K562 (cell line): Measurements from ENCODE around the gene PRR7. TPM values are rescaled to one million over a fixed set of nuclear protein-coding genes. Genes with fewer than 3 reads are reported as not detected.
A peak's percentile ranks its signal among the peaks of the same experiment; 100 is the strongest.

Experiments used
- ATAC-seq: fragments of 200-7000 bp; cut with Tn5 transposase; 3 replicates; pipeline ENCODE4 v1.9.1; 2020; ENCODE audit warnings: moderate library complexity
- BruUV-seq: library from RNA; stranded (reverse); fragments of 400-500 nt; replicated peaks from 2 replicates; lab custom pipeline; 2021; lab: Mats Ljungman, UMichigan
- CTCF ChIA-PET: fragments of 300-600 bp; formaldehyde crosslinking; extraction: SDS; loops from one replicate; lab custom pipeline; 2021; ENCODE audit warnings: low intra/inter-chr PET ratio; lab: Yijun Ruan, JAX
- POLR2A ChIA-PET: fragments of 300-600, 350-650 bp; sonication (Branson Sonifier 250); formaldehyde crosslinking; extraction: SDS; loops from one replicate; lab custom pipeline; 2021; ENCODE audit warnings: antibody characterized with exemption, inconsistent platforms; lab: Yijun Ruan, JAX
- DNase-seq, 4 experiments: peaks; one replicate each; pipeline versions ENCODE4 v3.0.0 to v3.0.0-alpha.2; 2011 to 2018; ENCODE audit warnings: low spot score in 3 of 4, mixed read lengths in 3 of 4; ENCODE audit errors: extremely low read depth in 1 of 4
- FAIRE-seq: peaks from 2 replicates; lab custom pipeline; 2011; peaks lifted over from hg19 to GRCh38; lab: Jason Lieb, UNC
- H2AFZ ChIP-seq: 2 replicates; pipeline ENCODE4 v1.6.0; 2011; ENCODE audit warnings: low read depth, low read length, control low read depth, inconsistent platforms
- H3K27ac ChIP-seq: fragments of 200-600 bp; 3 replicates; pipeline ENCODE4 v1.8.0; 2011; ENCODE audit warnings: low read depth, mild to moderate bottlenecking, control low read depth, inconsistent platforms, low read length, moderate library complexity, mixed read lengths; ENCODE audit errors: extremely low read depth
- H3K27me3 ChIP-seq, 2 experiments: fragments of 300-600 bp in 1 of 2; 2 replicates in 1 of 2; 3 replicates in 1 of 2; pipeline versions ENCODE4 v1.6.0 to v1.8.0; 2011; ENCODE audit warnings: inconsistent platforms in 2 of 2, low read length in 2 of 2, mild to moderate bottlenecking in 1 of 2, mixed read lengths in 1 of 2, moderate library complexity in 1 of 2; ENCODE audit not compliant: control insufficient read depth in 2 of 2, insufficient read depth in 2 of 2
- H3K36me3 ChIP-seq: fragments of 300-600 bp; 3 replicates; pipeline ENCODE4 v1.8.0; 2011; ENCODE audit warnings: mild to moderate bottlenecking, low read length, inconsistent platforms; ENCODE audit not compliant: control insufficient read depth, insufficient read depth
- H3K4me1 ChIP-seq, 2 experiments: fragments of 200-600 bp in 1 of 2; replicated peaks in 1 of 2; 2 replicates in 1 of 2; 3 replicates in 1 of 2; pipeline versions ENCODE4 v1.5.1 to v1.8.0; 2011; ENCODE audit warnings: inconsistent platforms in 2 of 2, low read length in 2 of 2, mild to moderate bottlenecking in 1 of 2, mixed read lengths in 1 of 2, moderate library complexity in 1 of 2; ENCODE audit not compliant: control insufficient read depth in 2 of 2, insufficient read depth in 2 of 2
- H3K4me2 ChIP-seq: 2 replicates; pipeline ENCODE4 v1.6.1; 2011; ENCODE audit warnings: low read length, control low read depth, inconsistent platforms, mixed read lengths; ENCODE audit not compliant: insufficient read depth
- H3K4me3 ChIP-seq: fragments of 200-600 bp; sonication (generic), shearing (Covaris generic); 2 replicates; pipeline ENCODE4 v1.5.1; 2016; ENCODE audit warnings: control low read depth, inconsistent platforms
- H3K79me2 ChIP-seq: fragments of 200-600 bp; 3 replicates; pipeline ENCODE4 v1.8.0; 2011; ENCODE audit warnings: low read length, inconsistent platforms; ENCODE audit not compliant: control insufficient read depth, insufficient read depth
- H3K9ac ChIP-seq, 2 experiments: 2 replicates each; pipeline versions ENCODE4 v1.6.0 to v1.6.1; 2011; ENCODE audit warnings: low read depth in 2 of 2, low read length in 2 of 2, control low read depth in 1 of 2, inconsistent platforms in 1 of 2, mild to moderate bottlenecking in 1 of 2, mixed read lengths in 1 of 2; ENCODE audit not compliant: insufficient read depth in 1 of 2
- H3K9me1 ChIP-seq: one replicate; pipeline ENCODE4 v1.6.0; 2011; ENCODE audit warnings: inconsistent platforms, mild to moderate bottlenecking, low read length, moderate library complexity; ENCODE audit not compliant: control insufficient read depth, insufficient read depth
- H3K9me3 ChIP-seq: replicated peaks from 2 replicates; pipeline ENCODE4 v1.5.1; 2011; ENCODE audit warnings: low read depth, low read length, inconsistent platforms; ENCODE audit not compliant: control insufficient read depth, insufficient read depth
- H4K20me1 ChIP-seq: replicated peaks from 2 replicates; pipeline ENCODE4 v1.6.1; 2011; ENCODE audit warnings: low read length, inconsistent platforms, mixed read lengths; ENCODE audit not compliant: control insufficient read depth, insufficient read depth
- ATF7 ChIP-seq: fragments of 450-650 bp; IDR thresholded peaks from 2 replicates; pipeline ENCODE4 v1.7.1; 2014; ENCODE audit warnings: mild to moderate bottlenecking, moderate library complexity
- CTBP1 ChIP-seq: fragments of 450-650 bp; IDR thresholded peaks from 2 replicates; pipeline ENCODE4 v1.6.1; 2016; ENCODE audit warnings: borderline replicate concordance
- DPF2 ChIP-seq: fragments of 450-650 bp; IDR thresholded peaks from 2 replicates; pipeline ENCODE4 v1.6.1; 2016
- FOS ChIP-seq: IDR thresholded peaks from 3 replicates; pipeline ENCODE4 v1.6.1; 2011; ENCODE audit not compliant: insufficient read length; ENCODE audit errors: extremely low read depth
- FOSL1 ChIP-seq: fragments of 200-800 bp; sonication (Bioruptor generic); conservative IDR thresholded peaks from 2 replicates; pipeline ENCODE4 v1.6.1; 2016; ENCODE audit warnings: missing genetic modification characterization, missing compliant biosample characterization
- IFI16 ChIP-seq: fragments of 250-450 bp; sonication (Bioruptor Pico); IDR thresholded peaks from 2 replicates; pipeline ENCODE4 v2.1.2; 2022; ENCODE audit warnings: mild to moderate bottlenecking, inconsistent platforms
- MBD2 ChIP-seq: sonication (generic); IDR thresholded peaks from 2 replicates; pipeline ENCODE4 v1.6.1; 2016; ENCODE audit warnings: low read depth, borderline replicate concordance
- POLR2A ChIP-seq: fragments of 450-650 bp; conservative IDR thresholded peaks from 2 replicates; pipeline ENCODE4 v1.6.1; 2016
- POLR2AphosphoS2 ChIP-seq: IDR thresholded peaks from 2 replicates; pipeline ENCODE4 v1.6.1; 2012; ENCODE audit warnings: low read length, improper control_type of control experiment
- POLR2AphosphoS5 ChIP-seq: IDR thresholded peaks from 2 replicates; pipeline ENCODE4 v1.6.1; 2011; ENCODE audit warnings: mild to moderate bottlenecking, low read depth, low read length, moderate library complexity; ENCODE audit not compliant: control insufficient read depth, insufficient read depth
- POLR2B ChIP-seq: fragments of 450-650 bp; IDR thresholded peaks from 2 replicates; pipeline ENCODE4 v1.6.1; 2018; ENCODE audit warnings: low read depth; ENCODE audit not compliant: partially characterized antibody
- POLR2G ChIP-seq: fragments of 200-400 bp; formaldehyde crosslinking; IDR thresholded peaks from 2 replicates; pipeline ENCODE4 v1.6.1; 2017; ENCODE audit warnings: low read depth, mild to moderate bottlenecking, antibody characterized with exemption, low read length, moderate library complexity
- SUPT5H ChIP-seq: fragments of 450-650 bp; IDR thresholded peaks from 2 replicates; pipeline ENCODE4 v1.6.1; 2016
- THRB ChIP-seq: fragments of 450-650 bp; formaldehyde crosslinking; conservative IDR thresholded peaks from 2 replicates; pipeline ENCODE4 v1.4.0; 2022; ENCODE audit warnings: mild to moderate bottlenecking, missing genetic modification characterization
- XRCC5 ChIP-seq: fragments of 200-400 bp; formaldehyde crosslinking; IDR thresholded peaks from 2 replicates; pipeline ENCODE4 v1.6.1; 2017; ENCODE audit warnings: low read depth, mild to moderate bottlenecking, low read length
- ZC3H11A ChIP-seq: IDR thresholded peaks from 2 replicates; pipeline ENCODE4 v1.6.1; 2012; ENCODE audit warnings: low read depth, low read length, improper control_type of control experiment
- ZNF165 ChIP-seq: fragments of 250-450 bp; sonication (Bioruptor Pico); IDR thresholded peaks from 2 replicates; pipeline ENCODE4 v1.4.0; 2020; ENCODE audit warnings: borderline replicate concordance
- ZNF766 ChIP-seq: fragments of 200-800 bp; sonication (Bioruptor generic); conservative IDR thresholded peaks from 2 replicates; pipeline ENCODE4 v1.6.1; 2016; ENCODE audit warnings: missing genetic modification characterization, missing compliant biosample characterization
- ZNF830 ChIP-seq: fragments of 250-450 bp; sonication (Bioruptor Pico); IDR thresholded peaks from 2 replicates; pipeline ENCODE4 v1.5.0; 2021; ENCODE audit warnings: mild to moderate bottlenecking
- WGBS: fragments of 100-300 bp; shearing (Covaris generic); methylation state at CpG from one replicate; pipeline ENCODE4 v1.1.6; 2016; ENCODE audit warnings: low coverage, mixed read lengths; ENCODE audit not compliant: insufficient coverage; ENCODE audit errors: missing lambda C conversion rate; 5-methylcytosine and 5-hydroxymethylcytosine counted together
- in situ Hi-C: fragments of 300-500 bp; cut with MboI; formaldehyde crosslinking; loops from 4 replicates; pipeline ENCODE4 v1.15.0; 2018; ENCODE audit warnings: inconsistent platforms, mixed read lengths
- intact Hi-C: fragments of 100-400 bp; cut with micrococcal nuclease; formaldehyde crosslinking; loops from 2 replicates; pipeline ENCODE4 v1.14.2; 2022
- polyA plus RNA-seq, 8 experiments: library from polyadenylated mRNA; depleted of rRNA in 4 of 8; stranded (reverse) in 5 of 8; unstranded in 3 of 8; fragments of >200 nt; fragmentation: Nextera tagmentation in 2 of 8; fragmentation: Illumina TruSeq in 1 of 8; extraction: Ambion mirVana in 2 of 8; extraction: Trizol in 1 of 8; gene quantifications; 2 replicates each; pipeline versions ENCODE4 v1.2.1 to v1.2.3, GENCODE V29; 2011 to 2014; ENCODE audit warnings: inconsistent platforms in 1 of 8, missing spikeins in 1 of 8
- total RNA-seq, 7 experiments: library from RNA; depleted of rRNA in 6 of 7; stranded (reverse); fragments of >200 nt in 6 of 7; fragmentation: Illumina TruSeq in 2 of 7; extraction: Trizol in 2 of 7; gene quantifications; 2 replicates each; pipeline versions ENCODE4 v1.2.1 to v1.2.3, GENCODE V29; 2011 to 2021; ENCODE audit warnings: low replicate concordance in 1 of 7
- TF ChIP-seq, protein P1 (sequence below), 2 experiments: IDR thresholded peaks; 2 replicates each; pipeline ENCODE4 v1.6.1; 2011; ENCODE audit warnings: borderline replicate concordance in 1 of 2, control low read depth in 1 of 2, low read depth in 1 of 2, low read length in 1 of 2, mild to moderate bottlenecking in 1 of 2, mixed read lengths in 1 of 2, moderate library complexity in 1 of 2; ENCODE audit not compliant: insufficient read depth in 1 of 2, insufficient read length in 1 of 2, poor library complexity in 1 of 2, severe bottlenecking in 1 of 2; ENCODE audit errors: extremely low read depth in 1 of 2

The PRR7 gene
- total and polyA plus RNA-seq, 9 of the 15 experiments (the other 6 are each of a cell fraction or from before 2014, with no cell fraction given): 0.80 to 11.3 (median 10.4) TPM; not detected in 4

- 93% methylated on average over 3 of the region's 4 CpGs for WGBS
- ATAC-seq (no peak), FAIRE-seq (peak; percentile 37), DNase-seq (no peak)
- Histone ChIP-seq H3K9me1 (peaks cover 3% of the 10 kb centered on the region), H3K27ac (no peak overlapping the region), H4K20me1 (peaks cover 20% of the 10 kb centered on the region; the same call in 1 of the 2 replicates), H3K27me3 (no peaks in the 10 kb centered on the region), H3K9me3 (no peaks in the 10 kb centered on the region), H3K79me2 (no peaks in the 10 kb centered on the region), H3K36me3 (peaks cover 83% of the 10 kb centered on the region; the same call in 2 of the 3 replicates), H3K4me3 (no peak overlapping the region), H2AFZ (no peak overlapping the region), H3K9ac (no peak overlapping the region), H3K4me1 (peaks cover 2 to 36% of the 10 kb centered on the region in 2 experiments; a peak in 4 of 5 replicates), H3K4me2 (no peak overlapping the region)
- in situ Hi-C loops: no loop called here
- BruUV-seq: no TSS peak
- ChIA-PET POLR2A (interaction anchor here (1.0 to 11.8 kb wide), 6 partner anchors 10 to 53 kb away, joined by 3 to 210 read pairs (median 6); partner anchors contain the start of gene GRK6), CTCF (no interaction called here)
- intact Hi-C loops: no loop called here
- TF ChIP-seq POLR2A (peak; percentile 53), POLR2G (peak; percentile 26; the same call in 1 of the 2 replicates), ATF7 (no peak), MBD2 (no peak), ZC3H11A (no peak), IFI16 (CRISPR knock-in tag) (no peak), POLR2AphosphoS5 (peak; percentile 45; the same call in 1 of the 2 replicates), ZNF830 (CRISPR knock-in tag) (no peak), ZNF766 (no peak), SUPT5H (0 out of 2 replicates have a peak, but pooled peaks have one; percentile 38), POLR2B (peak; percentile 50), XRCC5 (no peak), FOS (no peak), THRB (CRISPR knock-in tag) (0 out of 2 replicates have a peak, but pooled peaks have one; percentile 28), POLR2AphosphoS2 (peak; percentile 49; the same call in 1 of the 2 replicates), ZNF165 (no peak), CTBP1 (no peak), FOSL1 (tag) (no peak), DPF2 (no peak)
- TF ChIP-seq, protein P1, sequence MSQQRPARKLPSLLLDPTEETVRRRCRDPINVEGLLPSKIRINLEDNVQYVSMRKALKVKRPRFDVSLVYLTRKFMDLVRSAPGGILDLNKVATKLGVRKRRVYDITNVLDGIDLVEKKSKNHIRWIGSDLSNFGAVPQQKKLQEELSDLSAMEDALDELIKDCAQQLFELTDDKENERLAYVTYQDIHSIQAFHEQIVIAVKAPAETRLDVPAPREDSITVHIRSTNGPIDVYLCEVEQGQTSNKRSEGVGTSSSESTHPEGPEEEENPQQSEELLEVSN (IDR thresholded peaks at IDR 0.05; ENCODE audit: borderline replicate concordance in 1 of 2, extremely low read depth in 1 of 2, insufficient read depth in 1 of 2, insufficient read length in 1 of 2, low read depth in 1 of 2, low read length in 1 of 2, poor library complexity in 1 of 2, severe bottlenecking in 1 of 2): no peak
These were observed 7.0 kb upstream of the PRR7 start for GRCh38 chr5:177439518-177440053.
